ENCODE results near the gene ARHGAP24. TPM values are rescaled to one million over a fixed set of nuclear protein-coding genes. Genes with fewer than 3 reads are reported as not detected.

The ARHGAP24 gene
- total and polyA plus RNA-seq, 9 donors, result 6.6 to 16.7 (median 10.0) TPM

DNA sequence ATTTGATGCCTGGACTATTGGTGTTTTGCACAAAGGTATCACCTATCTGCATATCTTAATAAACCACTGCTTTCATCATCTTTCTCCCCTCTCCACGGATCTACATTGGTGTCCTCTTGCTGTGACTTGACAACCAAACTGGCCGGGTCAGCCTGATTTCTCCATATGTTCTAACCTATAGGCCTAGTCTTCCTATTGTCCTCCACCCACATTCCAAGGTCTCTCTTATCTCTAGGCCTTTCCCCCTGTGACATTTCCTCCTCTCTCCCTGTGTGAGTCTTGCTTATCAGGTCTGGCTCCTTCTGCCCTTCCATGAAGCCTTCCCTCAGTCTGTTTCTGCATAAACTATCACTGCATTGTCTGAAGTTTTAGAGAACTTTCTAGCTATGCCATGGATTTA, 33.7 kb downstream of the ARHGAP24 start:
- Histone ChIP-seq H3K9me3 (no peaks in the 10 kb centered on the region), H3K27ac (no peak overlapping the region), H3K4me1 (ENCODE audit: insufficient read depth) (no peaks in the 10 kb centered on the region), H3K36me3 (no peaks in the 10 kb centered on the region), H3K4me3 (no peak overlapping the region), H3K27me3 (no peaks in the 10 kb centered on the region)
- 81 to 89% (median 88%) methylated on average over 2 of the region's 2 CpGs for WGBS, 3 donors
- intact Hi-C loops (cut with DNase I), result no loop called here
- DNase-seq, result no peak
- TF ChIP-seq POLR2A (IDR thresholded peaks at IDR 0.05) (no peak), EP300 (IDR thresholded peaks at IDR 0.05) (no peak)
- TF ChIP-seq, protein P1, sequence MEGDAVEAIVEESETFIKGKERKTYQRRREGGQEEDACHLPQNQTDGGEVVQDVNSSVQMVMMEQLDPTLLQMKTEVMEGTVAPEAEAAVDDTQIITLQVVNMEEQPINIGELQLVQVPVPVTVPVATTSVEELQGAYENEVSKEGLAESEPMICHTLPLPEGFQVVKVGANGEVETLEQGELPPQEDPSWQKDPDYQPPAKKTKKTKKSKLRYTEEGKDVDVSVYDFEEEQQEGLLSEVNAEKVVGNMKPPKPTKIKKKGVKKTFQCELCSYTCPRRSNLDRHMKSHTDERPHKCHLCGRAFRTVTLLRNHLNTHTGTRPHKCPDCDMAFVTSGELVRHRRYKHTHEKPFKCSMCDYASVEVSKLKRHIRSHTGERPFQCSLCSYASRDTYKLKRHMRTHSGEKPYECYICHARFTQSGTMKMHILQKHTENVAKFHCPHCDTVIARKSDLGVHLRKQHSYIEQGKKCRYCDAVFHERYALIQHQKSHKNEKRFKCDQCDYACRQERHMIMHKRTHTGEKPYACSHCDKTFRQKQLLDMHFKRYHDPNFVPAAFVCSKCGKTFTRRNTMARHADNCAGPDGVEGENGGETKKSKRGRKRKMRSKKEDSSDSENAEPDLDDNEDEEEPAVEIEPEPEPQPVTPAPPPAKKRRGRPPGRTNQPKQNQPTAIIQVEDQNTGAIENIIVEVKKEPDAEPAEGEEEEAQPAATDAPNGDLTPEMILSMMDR (IDR thresholded peaks at IDR 0.05), result no peak

DNA sequence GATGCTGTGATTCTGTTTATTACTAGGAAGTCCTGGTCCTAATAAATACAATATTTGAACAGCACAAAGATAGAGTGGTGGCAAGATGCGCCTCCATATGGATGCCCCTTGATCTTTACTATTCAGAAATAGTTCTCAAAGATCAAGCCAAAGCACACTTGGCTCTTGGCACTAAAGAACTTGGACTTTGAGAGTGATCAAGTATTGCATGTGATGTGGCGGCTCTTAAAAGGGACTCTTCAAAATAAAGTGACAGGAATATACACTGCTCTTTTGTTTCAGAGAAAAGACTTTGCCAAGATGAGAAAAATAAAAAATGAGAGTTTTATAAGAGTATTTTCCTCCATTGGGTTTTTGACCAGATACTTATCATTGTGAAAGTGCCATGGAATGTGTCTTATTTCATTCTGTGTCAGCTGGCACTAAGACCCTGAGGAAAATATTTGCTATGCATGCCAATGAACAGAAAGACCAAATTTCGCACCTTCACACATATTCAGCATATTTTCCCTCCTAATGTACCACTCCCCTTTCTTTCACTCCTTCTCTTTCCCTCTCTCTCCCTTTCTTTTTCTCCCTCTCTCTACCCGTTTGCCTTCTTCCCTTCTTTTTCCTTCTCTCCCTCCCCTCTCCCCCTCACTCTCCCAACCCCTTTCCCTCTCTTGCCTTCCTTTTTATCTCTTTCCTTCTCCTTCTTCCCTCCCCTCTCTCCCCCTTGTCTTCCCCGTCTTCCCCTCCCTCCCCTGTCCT, 35.1 kb downstream of the ARHGAP24 start:
- Histone ChIP-seq H3K4me1 (ENCODE audit: insufficient read depth) (peaks cover 2% of the 10 kb centered on the region), H3K27me3 (no peaks in the 10 kb centered on the region), H3K27ac (no peak overlapping the region), H3K36me3 (no peaks in the 10 kb centered on the region), H3K9me3 (no peaks in the 10 kb centered on the region), H3K4me3 (no peak overlapping the region)
- 73 to 87% (median 79%) methylated on average over 5 of the region's 5 CpGs for WGBS, 3 donors
- no peak for DNase-seq
- intact Hi-C loops (cut with DNase I), result no loop called here
- TF ChIP-seq POLR2A (IDR thresholded peaks at IDR 0.05), result no peak
- TF ChIP-seq, protein P1 (IDR thresholded peaks at IDR 0.05), result no peak

DNA sequence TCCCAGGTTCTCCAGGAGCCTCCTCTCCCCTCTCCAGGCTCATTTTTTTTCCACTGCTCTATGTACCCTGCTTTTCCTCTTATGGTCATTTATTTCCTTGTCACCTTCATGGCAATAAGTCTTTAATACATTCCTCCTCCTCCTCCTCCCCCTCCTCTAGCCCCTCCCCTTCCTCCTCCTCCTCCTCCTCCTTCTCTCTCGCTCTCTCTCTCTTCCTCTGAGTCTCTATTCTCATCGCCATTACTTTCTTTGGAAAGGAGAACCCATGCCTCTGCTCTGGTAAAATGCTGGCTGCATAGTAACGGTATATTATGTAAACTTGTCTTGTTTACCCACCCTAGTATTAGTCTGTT, 35.7 kb downstream of the ARHGAP24 start:
- no peak for TF ChIP-seq EP300 (IDR thresholded peaks at IDR 0.05)
- TF ChIP-seq, protein P1 (IDR thresholded peaks at IDR 0.05), result no peak
- no peak for TF ChIP-seq POLR2A (IDR thresholded peaks at IDR 0.05)
- WGBS, 3 donors, result 77 to 94% (median 89%) methylated on average over 3 of the region's 3 CpGs
- H3K27me3 ChIP-seq, result no peaks in the 10 kb centered on the region
- H3K9me3 ChIP-seq, result no peaks in the 10 kb centered on the region
- H3K36me3 ChIP-seq, result no peaks in the 10 kb centered on the region
- DNase-seq, result no peak
- intact Hi-C loops (cut with DNase I), result no loop called here
- H3K4me3 ChIP-seq, result no peak overlapping the region
- peaks cover 2% of the 10 kb centered on the region for H3K4me1 ChIP-seq (ENCODE audit: insufficient read depth)
- no peak overlapping the region for H3K27ac ChIP-seq

DNA sequence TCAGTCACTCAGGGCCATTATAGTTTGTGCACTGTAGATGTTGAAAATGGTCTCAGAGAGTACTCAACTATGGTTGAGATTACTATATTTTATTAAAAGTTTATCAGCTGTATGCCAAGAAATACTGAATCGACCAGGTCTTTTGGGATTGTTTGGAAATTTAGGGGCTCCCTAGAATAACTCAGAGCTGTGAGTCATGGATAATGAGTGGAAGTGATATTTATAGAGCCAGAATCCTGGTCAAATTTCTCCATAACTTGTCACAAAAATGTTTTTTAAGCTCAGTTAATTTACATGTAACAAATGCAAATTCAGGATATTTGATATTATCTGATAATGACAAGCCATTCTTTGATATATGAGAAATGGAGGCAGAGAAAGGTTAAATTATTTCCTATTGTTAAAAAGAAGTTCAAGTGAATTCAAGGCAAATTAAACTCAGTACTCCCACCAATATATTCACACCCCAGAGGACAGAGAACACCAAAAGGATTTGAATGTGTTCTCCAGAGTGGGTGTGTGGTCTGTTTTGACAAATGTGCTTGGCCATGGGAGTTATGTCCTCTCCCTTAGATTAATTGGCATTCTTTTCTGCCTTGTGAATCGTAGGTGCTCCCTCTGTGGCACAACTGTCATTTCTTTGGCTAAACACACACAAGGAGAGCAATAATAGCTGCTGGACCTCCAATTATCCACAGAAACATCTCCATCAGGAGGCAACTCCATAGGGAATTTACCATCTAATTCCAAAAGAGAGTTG, 37.7 kb downstream of the ARHGAP24 start:
- H3K27ac ChIP-seq, result no peak overlapping the region
- WGBS, 3 donors, result 5 to 22% (median 11%) methylated on average over 2 of the region's 2 CpGs
- intact Hi-C loops (cut with DNase I), result no loop called here
- H3K27me3 ChIP-seq, result no peaks in the 10 kb centered on the region
- H3K4me3 ChIP-seq, result no peak overlapping the region
- no peaks in the 10 kb centered on the region for H3K9me3 ChIP-seq
- TF ChIP-seq, protein P1 (IDR thresholded peaks at IDR 0.05), result no peak
- TF ChIP-seq POLR2A (IDR thresholded peaks at IDR 0.05), result no peak
- TF ChIP-seq EP300 (IDR thresholded peaks at IDR 0.05), result no peak
- peaks cover 2% of the 10 kb centered on the region for H3K4me1 ChIP-seq (ENCODE audit: insufficient read depth)
- no peaks in the 10 kb centered on the region for H3K36me3 ChIP-seq
- no peak for DNase-seq

Measured in ovary (tissue), 9 donors.